ENCODE measurements around the gene DDX54.
A peak's percentile ranks its signal among the peaks of the same experiment; 100 is the strongest.

The DDX54 gene

DNA sequence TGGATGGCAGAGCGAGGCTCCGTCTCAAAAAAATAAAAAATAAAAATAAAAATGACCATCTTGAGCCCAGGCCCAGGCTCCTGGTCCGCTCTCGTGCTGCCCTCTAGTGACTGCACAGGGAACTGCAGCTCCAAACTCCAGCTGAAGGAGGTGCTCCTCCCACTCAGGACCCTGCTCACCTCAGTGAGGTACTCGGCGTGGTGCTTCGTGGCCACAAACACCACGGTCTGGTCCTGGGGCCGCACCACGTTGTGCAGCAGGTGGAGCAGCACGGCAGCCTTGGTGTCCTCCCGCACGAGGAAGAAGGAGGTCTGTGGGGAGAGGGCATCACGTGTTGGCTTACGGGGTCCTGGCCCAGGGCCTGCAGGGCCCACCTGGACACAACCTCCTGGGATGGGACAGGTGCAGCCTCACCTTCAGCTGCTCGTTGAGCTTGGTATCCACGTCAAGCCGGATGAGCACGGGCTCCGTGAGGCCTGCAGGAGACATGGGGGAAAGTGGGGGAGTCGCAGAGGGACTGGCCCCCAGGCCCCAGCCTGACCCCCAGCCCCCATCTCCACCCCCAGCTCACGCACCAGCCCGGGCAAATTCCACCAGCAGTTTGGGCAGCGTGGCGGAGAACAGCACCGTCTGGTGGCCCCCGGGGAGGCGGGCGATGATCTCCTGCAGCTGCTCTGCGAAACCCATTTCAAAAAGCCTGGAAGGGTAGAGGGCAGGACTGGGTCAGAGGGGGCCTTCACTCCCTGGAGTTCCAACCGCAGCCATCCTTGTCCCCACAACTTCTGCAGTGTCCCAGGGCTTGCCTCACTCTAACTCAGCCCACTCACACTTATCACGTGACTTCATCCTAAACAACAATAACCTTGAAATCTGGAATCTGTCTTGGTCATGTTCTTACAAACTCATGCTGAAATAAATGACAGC is 10.6 kb downstream of the DDX54 start:
- peak; percentile 78 for DNase-seq (ENCODE audit: low spot score)
- ChIA-PET POLR2A (ENCODE audit: low non-redundant PET) (no interaction called here), CTCF (interaction anchor here (0.6 to 1.8 kb wide), 12 partner anchors 8 to 738 kb away, joined by 3 to 8 read pairs (median 4); partner anchors contain the start of genes CFAP73, DDX54 and RITA1)
- H3K27ac ChIP-seq = peak overlapping the region; percentile 44
- TF ChIP-seq, protein P1, sequence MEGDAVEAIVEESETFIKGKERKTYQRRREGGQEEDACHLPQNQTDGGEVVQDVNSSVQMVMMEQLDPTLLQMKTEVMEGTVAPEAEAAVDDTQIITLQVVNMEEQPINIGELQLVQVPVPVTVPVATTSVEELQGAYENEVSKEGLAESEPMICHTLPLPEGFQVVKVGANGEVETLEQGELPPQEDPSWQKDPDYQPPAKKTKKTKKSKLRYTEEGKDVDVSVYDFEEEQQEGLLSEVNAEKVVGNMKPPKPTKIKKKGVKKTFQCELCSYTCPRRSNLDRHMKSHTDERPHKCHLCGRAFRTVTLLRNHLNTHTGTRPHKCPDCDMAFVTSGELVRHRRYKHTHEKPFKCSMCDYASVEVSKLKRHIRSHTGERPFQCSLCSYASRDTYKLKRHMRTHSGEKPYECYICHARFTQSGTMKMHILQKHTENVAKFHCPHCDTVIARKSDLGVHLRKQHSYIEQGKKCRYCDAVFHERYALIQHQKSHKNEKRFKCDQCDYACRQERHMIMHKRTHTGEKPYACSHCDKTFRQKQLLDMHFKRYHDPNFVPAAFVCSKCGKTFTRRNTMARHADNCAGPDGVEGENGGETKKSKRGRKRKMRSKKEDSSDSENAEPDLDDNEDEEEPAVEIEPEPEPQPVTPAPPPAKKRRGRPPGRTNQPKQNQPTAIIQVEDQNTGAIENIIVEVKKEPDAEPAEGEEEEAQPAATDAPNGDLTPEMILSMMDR (conservative IDR thresholded peaks at IDR 0.05; ENCODE audit: low read depth) = peak; percentile 97

DNA sequence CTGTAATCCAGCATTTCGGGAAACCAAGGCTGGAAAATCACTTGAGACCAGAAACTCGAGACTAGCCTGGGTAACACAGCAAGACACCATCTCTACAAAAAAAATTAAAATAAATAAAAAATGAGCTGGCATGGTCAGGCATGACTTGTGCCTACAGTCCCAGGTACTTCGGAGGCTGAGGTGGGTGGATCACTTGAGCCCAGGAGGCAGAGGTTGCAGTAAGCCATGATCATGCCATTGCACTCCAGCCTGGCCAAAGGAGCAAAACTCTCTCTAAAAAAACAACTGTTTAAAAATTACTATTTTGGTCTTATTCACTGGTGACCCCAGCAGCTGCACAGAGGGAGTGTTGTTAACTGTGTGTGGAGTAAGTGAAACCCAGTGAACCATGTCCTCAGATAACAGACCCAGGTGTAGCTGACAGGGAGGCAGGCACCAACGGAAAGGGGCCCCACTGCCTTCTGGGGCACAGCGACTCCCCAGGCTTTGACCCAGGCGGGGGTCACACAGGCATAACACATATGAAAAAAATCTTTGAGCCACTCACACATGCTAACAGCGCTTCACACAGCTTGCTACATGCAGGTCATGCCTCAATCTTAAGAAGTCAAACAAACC is 12.1 kb downstream of the DDX54 start:
- no peak for DNase-seq (ENCODE audit: low spot score)
- ChIA-PET POLR2A (ENCODE audit: low non-redundant PET) (no interaction called here), CTCF (interaction anchor here (0.6 to 1.8 kb wide), 5 partner anchors 16 to 141 kb away, joined by 3 to 8 read pairs (median 5); no protein-coding TSS in a partner anchor)
- TF ChIP-seq, protein P1 (conservative IDR thresholded peaks at IDR 0.05; ENCODE audit: low read depth) = no peak
- H3K27ac ChIP-seq = no peak overlapping the region

DNA sequence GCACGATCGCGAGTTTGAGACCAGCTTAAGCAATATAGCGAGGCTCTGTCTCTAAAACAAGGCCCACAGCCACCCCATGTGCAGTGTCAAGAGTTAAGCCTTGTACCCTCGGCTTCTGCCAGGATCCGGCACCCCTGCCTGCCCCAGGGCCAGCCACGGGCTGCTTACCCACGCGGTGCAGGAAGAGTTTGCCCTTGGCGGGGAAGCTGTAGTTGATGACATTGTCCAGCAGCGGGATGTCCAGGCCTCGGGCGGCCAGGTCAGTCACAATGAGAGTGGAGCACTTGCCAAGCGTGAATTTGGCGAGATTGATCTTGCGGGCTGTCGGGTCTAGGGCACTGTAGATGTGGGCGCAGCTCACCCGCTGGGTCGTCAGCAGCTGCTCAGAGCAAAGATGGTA is 13.1 kb downstream of the DDX54 start:
- no peak overlapping the region for H3K27ac ChIP-seq
- CTCF ChIA-PET = no interaction called here
- POLR2A ChIA-PET (ENCODE audit: low non-redundant PET) = no interaction called here

DNA sequence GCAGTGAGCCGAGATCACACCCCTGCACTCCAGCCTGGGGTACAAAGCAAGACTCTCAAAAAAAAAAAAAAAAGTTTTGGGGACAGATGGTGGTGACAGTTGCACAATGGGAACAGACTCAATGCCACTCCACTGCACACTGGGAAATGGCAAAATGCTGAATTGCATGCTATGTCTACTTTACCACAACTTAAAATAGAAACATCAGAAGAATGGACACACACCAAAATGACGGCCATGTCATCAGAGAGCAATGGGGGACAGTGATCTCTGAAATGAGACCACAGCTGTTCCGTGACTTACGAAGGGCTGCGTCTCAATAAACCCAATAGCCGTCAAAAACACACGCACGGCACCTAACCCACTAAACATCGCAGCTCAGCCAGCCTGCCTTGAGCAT is 13.7 kb downstream of the DDX54 start:
- DNase-seq (ENCODE audit: low spot score) = no peak
- ChIA-PET CTCF (interaction anchor here (0.6 kb wide), 1 partner anchor 13 kb away, joined by 3 read pairs; no protein-coding TSS in a partner anchor), POLR2A (ENCODE audit: low non-redundant PET) (no interaction called here)
- TF ChIP-seq, protein P1 (conservative IDR thresholded peaks at IDR 0.05; ENCODE audit: low read depth) = no peak
- no peak overlapping the region for H3K27ac ChIP-seq

More for the DNA sequence above, 13.1 kb downstream of the DDX54 start:
- DNase-seq (ENCODE audit: low spot score) = no peak
- TF ChIP-seq, protein P1 (conservative IDR thresholded peaks at IDR 0.05; ENCODE audit: low read depth) = no peak

DNA sequence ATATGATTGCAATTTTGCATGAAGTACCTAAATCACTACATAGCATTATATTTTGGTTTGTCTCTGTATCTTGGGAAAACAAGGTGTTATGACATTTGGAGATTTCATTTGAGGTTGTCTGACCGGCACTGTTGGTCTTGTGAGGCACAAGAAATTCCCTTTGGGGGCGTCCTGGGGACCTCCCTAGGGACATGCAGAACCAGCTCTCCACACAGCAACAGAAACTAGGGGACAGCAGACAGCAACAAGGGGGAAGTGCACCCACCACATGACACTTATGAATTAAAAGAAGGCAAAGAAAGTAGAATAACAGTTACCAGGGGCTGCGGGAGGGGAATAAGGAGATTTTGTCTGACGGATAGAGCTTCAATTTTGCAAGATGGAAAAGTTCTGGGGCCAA is 14.4 kb downstream of the DDX54 start:
- no peak for DNase-seq (ENCODE audit: low spot score)
- TF ChIP-seq, protein P1 (conservative IDR thresholded peaks at IDR 0.05; ENCODE audit: low read depth) = no peak
- POLR2A ChIA-PET (ENCODE audit: low non-redundant PET) = interaction anchor here (0.6 kb wide), 1 partner anchor 164 kb away, joined by 4 read pairs; the partner anchor contains the start of gene SLC8B1
- CTCF ChIA-PET = no interaction called here
- no peak overlapping the region for H3K27ac ChIP-seq

DNA sequence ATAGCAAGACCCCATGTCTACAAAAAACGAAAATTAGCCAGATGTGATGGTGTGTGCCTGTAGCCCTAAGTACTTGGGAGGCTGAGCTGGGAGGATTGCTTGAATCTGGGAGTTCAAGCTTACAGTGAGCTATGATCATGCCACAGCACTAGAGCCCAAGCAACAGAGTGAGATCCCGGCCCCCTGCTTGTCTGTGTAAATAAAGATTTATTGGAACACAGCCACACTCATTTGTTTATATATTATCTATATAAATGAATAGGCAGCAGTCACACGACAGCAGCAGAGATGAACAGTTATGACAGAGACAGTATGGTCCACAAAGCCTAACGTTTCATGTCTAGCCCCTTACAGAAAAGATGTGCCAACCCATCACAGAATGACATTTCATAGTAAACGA is 14.8 kb downstream of the DDX54 start:
- POLR2A ChIA-PET (ENCODE audit: low non-redundant PET) = interaction anchor here (0.6 kb wide), 1 partner anchor 165 kb away, joined by 4 read pairs; the partner anchor contains the start of gene SLC8B1
- CTCF ChIA-PET = no interaction called here
- TF ChIP-seq, protein P1 (conservative IDR thresholded peaks at IDR 0.05; ENCODE audit: low read depth) = no peak
- no peak overlapping the region for H3K27ac ChIP-seq
- DNase-seq (ENCODE audit: low spot score) = no peak
